ENCODE measurements around the gene TRMT1L.

The TRMT1L gene

DNA sequence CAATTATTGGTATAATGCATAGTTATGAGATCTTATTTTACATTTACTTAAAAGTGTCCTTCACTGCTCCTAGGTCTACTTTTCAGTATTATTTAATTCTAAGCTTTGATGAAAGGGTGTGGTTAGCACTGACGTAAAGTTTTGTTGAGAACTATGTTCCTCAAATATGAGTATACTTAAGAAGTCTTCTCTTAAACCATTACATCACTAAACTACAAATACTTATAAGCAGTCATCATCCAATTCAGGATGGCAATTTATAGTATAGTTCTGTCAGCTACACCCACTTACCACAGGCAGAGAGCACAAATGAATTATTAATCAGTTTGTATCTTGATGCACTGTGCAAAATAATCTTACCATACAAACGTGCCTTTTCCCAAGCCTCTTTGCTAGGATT lies 27.0 kb downstream of the TRMT1L start:
- no peak for DNase-seq (ENCODE audit: low read depth in 2 of 2)

DNA sequence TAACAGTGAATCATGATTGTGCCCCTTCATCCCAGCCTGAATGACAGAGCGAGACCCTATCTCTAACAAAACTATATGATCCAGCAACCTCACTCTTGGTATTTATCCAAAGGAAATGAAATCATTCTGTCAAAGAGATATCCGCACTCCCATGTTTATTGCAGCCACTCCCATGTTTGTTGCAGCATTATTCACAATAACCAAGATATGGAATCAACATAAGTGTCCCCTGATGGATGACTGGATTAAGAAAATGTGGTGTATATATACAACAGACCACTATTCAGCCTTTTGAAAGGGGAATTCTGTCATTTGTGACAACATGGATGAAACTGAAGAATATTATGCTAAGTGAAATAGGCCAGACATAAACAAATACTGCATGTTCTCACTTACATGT lies 44.4 kb downstream of the TRMT1L start:
- no peak for DNase-seq (ENCODE audit: low read depth in 2 of 2)

DNA sequence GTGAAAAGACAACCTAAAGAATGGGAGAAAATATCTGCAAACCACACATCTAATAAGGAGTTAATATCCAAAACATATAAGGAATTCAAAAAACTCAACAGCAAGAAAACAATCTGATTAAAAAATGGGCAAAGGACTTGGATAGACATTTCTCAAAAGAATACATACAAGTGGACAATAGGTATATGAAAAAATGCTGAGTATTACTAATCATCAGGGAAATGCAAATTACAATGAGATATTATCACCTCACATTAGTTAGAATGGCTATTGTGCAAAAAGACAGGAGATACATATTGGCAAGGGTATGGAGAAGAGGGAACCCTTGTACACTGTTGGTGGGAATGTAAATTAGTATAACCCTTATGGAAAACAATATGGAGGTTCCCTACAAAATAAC lies 44.9 kb downstream of the TRMT1L start:
- no peak for DNase-seq (ENCODE audit: low read depth in 2 of 2)

DNA sequence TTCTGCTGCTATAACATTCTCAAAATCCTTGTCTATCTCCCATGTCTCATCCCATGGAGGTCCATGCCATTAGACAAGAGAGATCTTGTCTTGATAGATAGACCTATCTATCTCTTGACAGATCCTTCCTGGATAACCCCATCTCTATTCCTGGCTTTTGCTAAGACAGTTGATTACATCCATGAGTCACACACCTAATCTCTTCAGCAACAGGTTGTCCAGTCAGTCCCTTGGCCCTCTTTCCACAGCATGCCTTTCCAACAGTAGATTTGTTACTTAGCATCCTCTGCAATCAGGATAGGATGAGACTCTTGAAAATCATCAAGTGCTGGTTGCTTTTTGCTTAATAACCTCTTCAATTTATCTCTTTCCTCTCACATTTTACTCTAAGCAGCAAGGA lies 46.6 kb downstream of the TRMT1L start:
- DNase-seq (ENCODE audit: low read depth in 2 of 2), result no peak

DNA sequence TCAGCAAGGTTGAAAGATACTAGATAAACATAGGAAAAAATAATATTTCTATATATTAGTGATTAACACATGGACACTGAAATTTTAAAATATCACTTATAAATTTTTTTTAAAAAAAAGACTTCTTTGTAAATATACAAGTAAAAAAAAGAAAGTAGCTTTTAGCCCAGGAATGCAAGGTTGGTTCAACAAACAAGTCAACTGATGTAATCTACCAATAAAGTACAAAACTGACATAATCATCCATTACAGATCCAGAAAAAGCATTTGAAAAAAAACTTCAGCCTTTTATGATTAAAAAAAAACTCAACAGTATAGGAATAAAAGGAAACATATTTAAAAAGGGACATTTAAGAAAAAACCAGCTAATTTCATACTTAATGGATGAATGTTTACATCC lies 48.4 kb downstream of the TRMT1L start:
- DNase-seq (ENCODE audit: low read depth in 2 of 2), result no peak

DNA sequence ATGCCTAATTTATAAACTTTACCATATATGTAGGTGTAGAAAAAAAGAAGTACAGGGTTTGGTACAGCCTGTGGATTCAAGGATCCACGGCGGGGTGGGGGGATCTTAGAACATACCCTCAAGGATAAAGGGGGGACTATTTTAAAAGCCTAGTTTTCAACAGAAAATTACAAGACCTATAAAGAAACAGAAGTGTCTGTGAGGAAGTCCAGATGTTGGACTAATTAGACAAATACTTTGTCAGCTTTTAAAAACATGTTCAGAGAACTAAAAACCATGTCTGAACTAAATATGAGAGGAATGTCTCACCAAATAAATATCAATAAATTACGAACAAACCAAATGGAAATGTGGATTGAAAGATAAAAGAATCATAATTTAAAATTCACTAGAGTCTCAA lies 51.6 kb downstream of the TRMT1L start:
- DNase-seq (ENCODE audit: low read depth in 2 of 2), result no peak

DNA sequence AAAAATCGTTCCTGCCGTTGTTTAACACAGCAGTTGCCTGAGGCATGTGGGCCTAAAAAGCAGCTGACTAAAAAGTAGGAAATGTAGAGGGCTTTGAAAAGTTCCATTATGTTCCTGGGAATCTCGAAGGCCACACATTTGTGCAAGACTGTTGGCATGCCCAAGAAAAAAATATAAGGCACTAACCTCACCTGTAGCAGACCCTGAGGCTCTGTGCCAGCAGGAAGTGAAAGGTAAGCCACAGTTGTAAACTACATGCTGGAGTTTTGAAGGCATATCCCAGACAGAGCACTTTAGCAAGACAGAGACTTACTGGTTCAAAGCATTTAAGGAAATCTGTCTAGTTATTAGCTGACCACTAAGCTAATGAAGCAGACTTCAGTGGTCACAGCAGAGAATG lies 52.7 kb downstream of the TRMT1L start:
- no peak for DNase-seq (ENCODE audit: low read depth in 2 of 2)

DNA sequence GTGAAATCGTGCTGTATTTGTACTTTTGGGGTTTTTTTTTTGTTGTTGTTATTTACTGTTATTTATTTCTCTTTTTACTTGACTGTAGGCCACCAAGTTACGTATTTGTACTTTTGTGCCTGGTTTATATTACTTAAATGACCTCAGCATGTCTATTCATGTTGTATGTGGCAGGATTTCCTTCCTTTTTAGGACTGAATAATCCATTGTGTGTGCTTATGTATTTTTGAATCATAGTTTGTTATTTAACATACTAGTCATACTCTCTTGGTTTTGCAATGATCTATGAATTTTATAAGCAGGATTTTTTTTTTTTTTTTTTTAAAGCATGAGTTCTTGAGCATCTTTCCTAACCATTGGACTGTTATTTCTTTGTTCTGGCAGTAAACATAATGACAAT lies 60.2 kb downstream of the TRMT1L start:
- DNase-seq (ENCODE audit: low read depth in 2 of 2), result no peak

DNA sequence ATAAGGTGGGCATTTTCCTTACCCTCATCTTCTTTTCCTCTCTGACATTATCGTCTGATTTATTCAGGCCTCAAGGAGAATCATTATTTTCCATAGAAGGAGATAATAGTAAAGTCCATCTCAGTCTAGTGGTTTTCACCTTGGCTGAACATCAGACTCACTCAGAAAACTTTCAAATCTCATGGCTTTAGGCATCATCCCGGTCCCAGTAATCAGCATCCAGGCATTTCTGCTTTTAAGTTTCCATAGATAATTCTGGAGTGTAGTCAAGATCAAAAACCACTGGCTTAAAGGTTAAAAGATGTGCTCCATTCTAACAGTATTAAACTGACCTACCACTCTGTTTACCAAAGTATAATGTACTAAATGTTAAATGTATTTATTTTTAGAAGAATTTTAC lies 62.0 kb downstream of the TRMT1L start:
- no peak for DNase-seq (ENCODE audit: low read depth in 2 of 2)

DNA sequence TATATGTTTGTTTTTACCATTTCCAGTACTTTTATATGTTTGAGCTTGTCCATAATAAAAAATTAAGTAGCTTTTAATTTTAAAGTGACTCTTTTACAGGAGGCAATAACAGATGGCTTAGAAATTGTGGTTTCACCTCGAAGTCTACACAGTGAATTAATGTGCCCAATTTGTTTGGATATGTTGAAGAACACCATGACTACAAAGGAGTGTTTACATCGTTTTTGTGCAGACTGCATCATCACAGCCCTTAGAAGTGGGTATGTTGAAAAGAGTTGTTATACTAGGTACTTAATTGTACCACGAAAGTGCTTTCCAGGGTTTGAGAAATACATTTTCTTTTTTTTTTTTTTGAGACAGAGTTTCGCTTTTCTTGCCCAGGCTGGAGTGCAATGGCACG lies 65.3 kb downstream of the TRMT1L start:
- DNase-seq (ENCODE audit: low read depth in 2 of 2), result no peak

DNA sequence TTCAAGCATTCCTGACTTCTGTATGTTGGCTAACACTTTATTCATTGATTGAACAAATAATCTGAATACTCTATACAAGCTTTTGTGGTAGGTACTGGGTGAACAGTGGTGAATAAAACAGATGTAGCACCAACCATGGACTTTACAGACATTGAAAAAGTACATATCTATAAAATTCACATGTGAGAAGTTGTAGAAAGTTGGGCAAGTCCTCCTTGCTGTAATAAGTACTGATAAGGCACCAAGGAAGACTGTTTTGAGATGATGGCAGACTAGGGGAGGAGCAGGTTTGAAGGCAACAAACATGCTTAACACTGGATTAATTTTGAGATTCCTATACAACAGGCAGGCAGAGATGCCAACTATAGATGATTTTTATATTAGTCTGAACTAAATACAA lies 69.0 kb downstream of the TRMT1L start:
- no peak for DNase-seq (ENCODE audit: low read depth in 2 of 2)

DNA sequence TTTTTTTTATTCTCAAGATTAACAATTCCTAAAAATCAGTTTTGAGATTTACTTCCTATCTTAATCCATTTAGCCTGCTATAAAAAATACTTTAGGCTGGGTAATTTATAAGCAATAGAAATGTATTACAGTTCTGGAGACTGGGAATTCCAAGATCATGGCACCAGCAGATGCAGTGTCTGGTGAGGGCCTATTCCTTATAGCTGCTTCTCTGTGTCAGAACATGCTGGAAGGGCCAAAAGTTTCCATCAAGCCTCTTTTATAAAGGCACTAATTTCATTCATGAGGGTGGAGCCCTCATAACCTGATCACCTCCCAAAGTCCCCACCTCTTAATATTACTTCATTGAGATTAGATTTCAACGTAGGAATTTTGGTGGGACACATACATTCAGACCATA lies 69.7 kb downstream of the TRMT1L start:
- no peak for DNase-seq (ENCODE audit: low read depth in 2 of 2)

DNA sequence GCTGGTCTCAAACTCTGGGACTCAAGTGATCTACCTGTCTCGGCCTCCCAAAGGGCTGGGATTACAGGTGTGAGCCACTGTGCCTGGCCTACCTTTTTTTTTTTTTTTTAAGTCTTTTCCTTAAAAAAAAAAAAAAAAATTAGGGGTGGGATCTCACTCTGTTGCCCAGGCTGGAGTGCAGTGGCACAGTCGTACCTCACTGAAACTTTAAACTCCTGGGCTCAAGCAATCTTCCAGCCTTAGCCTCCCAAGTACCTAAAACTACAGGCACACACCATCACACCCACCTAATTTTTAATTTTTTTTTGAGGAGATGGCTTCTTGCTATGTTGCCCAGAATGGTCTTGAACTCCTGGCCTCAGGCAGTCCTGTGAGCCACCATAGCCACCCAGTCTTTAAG lies 72.9 kb downstream of the TRMT1L start:
- DNase-seq (ENCODE audit: low read depth in 2 of 2), result no peak

DNA sequence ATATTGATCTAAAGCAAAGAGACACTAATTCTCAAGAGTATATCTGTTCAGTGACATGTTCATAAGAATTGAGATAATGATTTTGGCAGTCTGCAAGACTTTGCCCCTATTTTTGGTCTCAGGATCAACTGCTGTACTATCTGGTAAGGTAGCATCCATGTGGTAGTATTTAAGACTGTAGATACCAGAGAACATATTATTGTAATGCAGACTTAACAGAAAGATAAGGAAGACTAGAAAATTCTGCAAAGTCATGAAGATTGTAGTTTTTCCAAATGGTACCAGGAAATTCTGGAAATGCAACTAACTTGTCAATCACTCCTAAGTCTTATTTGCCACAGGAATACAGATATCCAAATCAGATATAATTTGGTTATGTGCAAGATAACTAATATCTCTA lies 76.3 kb downstream of the TRMT1L start:
- DNase-seq (ENCODE audit: low read depth in 2 of 2), result no peak

DNA sequence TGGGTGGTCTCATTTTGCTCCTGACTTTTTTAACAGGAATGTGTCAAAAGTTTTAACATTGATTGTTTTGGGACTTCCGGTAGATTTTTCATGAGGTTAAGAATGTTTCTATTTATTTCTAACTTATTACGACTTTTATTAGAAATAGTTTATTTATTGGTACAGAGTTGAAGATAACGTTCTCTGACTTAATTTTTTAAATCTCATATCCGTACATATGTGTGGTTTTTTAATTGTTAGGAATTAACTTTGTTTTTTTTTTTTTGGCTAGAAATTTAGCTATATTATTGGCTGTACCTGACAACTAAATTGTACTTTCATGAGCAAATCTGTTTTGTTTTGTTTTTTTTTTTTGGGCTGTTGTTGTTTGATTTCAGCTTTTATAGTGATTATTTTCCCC lies 79.4 kb downstream of the TRMT1L start:
- DNase-seq (ENCODE audit: low read depth in 2 of 2), result no peak

DNA sequence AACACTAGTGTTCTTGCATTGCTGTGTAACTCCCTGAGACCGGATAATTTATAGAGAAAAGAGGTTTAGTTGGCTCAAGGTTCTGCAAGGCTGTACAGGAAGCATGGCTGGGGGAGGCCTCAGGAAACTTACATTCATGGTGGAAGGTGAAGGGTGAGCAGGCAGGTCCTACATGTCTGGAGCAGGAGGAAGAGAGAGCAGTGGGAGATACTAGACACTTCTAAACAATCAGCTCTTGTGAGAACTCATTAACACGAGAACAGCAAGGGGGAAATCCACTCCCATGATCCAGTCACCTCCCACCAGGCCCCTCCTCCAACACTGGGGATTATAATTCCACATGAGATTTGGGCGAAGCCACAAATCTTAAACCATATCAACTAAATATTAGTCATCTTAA lies 81.3 kb downstream of the TRMT1L start:
- no peak for DNase-seq (ENCODE audit: low read depth in 2 of 2)

DNA sequence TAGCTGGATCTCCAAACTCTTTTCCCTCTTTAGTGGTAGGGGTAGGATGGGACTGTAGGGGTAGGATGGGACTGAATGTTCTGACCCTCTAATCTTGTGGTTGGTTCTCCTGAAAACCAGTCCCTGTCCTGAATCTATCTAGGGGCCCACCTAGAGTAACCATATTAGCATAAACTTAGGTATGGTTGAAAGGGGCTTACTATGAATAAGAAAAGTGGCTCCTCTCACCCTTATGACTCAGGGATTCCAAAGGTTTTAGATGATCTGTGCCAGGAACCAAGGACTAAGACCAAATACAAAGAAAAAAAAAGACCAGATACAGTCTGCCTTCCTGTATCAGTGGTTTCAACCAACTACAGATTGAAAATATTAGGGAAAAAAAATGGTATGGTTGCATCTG lies 82.4 kb downstream of the TRMT1L start:
- DNase-seq (ENCODE audit: low read depth in 2 of 2), result no peak

DNA sequence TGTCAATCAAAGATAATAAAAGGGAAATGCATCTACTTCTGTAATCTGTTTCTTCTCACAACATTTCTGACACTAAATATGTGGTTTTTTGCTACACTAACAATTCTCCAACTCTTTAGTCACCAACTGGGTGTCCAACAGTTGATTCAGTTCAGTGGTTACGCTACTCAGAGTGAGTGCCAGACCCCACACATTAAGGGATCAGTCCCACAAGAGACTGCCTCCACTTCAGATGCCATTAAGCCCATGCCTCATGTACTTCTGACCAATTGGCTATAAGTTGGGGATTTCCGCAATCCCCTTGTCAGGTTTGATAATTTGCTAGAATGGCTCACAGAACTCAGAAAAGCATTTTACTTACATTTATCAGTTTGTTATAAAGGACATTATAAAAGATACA lies 83.0 kb downstream of the TRMT1L start:
- DNase-seq (ENCODE audit: low read depth in 2 of 2), result no peak

DNA sequence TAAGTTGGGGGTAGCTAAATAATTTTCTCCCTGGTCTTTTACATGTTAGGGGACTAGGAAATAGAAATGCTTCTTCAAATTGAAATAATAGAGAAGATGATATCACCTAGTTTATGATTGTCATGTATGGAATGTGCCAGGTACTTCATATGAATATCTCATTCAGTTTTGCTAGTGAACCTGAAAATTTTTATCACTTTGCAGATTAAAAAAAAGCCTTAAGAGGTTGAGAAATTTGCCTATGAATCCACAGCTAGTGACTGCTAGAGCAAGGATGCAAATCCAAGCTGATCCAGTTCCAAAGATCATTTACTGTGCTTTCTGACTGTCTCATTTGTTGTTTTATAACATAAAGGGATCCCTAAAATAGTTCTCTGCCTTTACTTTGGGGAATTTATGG lies 86.7 kb downstream of the TRMT1L start:
- no peak for DNase-seq (ENCODE audit: low read depth in 2 of 2)

DNA sequence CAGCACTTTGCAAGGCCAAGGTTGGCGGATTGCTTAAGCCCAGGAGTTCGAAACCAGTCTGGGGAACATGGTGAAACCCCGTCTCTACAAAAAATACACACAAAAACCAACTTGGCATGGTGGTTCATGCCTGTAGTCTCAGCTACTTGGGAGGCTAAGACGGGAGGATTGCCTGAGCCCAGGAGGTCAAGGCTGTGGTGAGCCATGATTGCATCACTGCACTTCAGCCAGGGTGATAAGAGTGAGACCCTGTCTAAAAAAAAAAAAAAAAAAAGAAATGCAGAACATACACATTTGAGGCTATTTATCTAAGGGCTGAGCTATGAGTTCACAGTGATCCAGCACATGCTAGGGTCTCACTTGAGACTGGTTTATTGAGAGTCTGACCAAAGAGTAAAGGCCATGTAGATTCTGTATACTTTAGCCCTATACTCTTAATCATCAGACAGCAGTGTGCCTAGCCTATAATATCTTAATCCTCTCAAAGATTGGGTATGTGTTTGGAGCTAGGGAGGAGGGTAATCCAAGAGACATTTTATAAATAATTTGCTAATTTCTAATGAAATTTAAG lies 87.5 kb downstream of the TRMT1L start:
- no peak for DNase-seq (ENCODE audit: low read depth in 2 of 2)

DNA sequence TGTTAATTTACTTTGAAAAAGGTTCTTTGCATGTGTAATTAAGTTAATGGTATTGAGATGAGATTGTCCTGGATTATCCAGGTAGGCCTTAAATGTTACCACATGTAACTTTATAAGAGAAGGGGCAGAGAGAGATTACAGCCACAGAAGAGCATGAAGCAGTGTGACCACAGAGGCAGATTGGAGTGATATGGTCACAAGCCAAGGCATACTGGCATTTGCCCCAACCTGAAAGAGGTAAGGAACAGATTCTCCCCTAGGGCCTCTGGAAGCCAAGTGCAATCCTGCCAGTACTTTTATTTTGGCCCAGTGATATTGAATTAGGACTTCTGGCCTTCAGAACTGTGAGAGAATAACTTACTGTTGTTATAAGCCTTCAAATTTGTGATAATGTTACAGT lies 88.4 kb downstream of the TRMT1L start:
- DNase-seq (ENCODE audit: low read depth in 2 of 2), result no peak
